Measurements from ENCODE around the gene RIMBP3B.
"Not testable (repeated sequence)": the region's sequence is repeated elsewhere in the genome, so short reads cannot be mapped to it uniquely, and the experiment has no call there.

DNA sequence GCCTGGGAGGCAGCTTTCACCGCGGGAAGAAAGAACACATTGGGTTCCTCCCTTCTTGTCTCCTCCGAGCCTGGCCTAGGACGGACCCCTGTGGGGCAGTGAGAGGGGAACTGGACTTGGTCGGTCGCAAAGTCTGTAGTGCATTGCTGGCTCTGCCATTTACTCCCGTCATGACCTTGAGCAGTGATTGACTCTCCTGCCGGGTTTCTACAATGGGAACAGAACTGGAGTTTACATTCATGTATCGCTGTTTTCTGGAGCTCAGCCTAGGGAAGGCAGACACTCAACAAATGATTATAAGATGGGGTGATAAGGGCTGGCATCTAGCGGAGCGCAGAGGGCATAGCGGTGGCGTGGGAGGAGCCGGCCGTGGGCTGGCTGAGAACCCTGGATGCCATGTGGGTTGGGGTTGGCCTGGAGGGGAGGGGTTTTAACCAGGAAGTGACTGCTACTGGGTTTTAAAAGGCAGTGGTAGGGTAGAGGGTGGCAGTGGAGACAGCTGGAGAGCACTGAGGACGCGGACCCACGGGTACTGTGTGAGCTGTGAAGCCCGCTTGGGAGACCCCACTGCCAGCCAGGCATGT lies 36.7 kb downstream of the RIMBP3B start:
- TF ChIP-seq, protein P1, sequence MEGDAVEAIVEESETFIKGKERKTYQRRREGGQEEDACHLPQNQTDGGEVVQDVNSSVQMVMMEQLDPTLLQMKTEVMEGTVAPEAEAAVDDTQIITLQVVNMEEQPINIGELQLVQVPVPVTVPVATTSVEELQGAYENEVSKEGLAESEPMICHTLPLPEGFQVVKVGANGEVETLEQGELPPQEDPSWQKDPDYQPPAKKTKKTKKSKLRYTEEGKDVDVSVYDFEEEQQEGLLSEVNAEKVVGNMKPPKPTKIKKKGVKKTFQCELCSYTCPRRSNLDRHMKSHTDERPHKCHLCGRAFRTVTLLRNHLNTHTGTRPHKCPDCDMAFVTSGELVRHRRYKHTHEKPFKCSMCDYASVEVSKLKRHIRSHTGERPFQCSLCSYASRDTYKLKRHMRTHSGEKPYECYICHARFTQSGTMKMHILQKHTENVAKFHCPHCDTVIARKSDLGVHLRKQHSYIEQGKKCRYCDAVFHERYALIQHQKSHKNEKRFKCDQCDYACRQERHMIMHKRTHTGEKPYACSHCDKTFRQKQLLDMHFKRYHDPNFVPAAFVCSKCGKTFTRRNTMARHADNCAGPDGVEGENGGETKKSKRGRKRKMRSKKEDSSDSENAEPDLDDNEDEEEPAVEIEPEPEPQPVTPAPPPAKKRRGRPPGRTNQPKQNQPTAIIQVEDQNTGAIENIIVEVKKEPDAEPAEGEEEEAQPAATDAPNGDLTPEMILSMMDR (conservative IDR thresholded peaks at IDR 0.05): not testable (repeated sequence)
- TF ChIP-seq EZH2 (IDR thresholded peaks at IDR 0.05; ENCODE audit: low read depth): not testable (repeated sequence)

Data from PC-9 (cell line).